ENCODE results near the gene VSIG10L2. TPM values are rescaled to one million over a fixed set of nuclear protein-coding genes. Genes with fewer than 3 reads are reported as not detected.

VSIG10L2 gene
- total RNA-seq, 1 donor from 2014 or later: 28.2 TPM

GRCh38 chr11:126002181-126002580 lies 56.3 kb downstream of the VSIG10L2 start:
- H3K36me3 ChIP-seq: no peaks in the 10 kb centered on the region
- no peaks in the 10 kb centered on the region for H3K9me3 ChIP-seq
- no peak overlapping the region for H3K27ac ChIP-seq
- H3K4me3 ChIP-seq: no peak overlapping the region
- intact Hi-C loops (cut with DNase I): no loop called here
- no peak for DNase-seq (ENCODE audit: extremely low spot score in 2 of 2)
- H3K4me1 ChIP-seq: no peaks in the 10 kb centered on the region
- H3K27me3 ChIP-seq: no peaks in the 10 kb centered on the region
- TF ChIP-seq POLR2A (IDR thresholded peaks at IDR 0.05) (no peak), CTCF (IDR thresholded peaks at IDR 0.05) (no peak), POLR2AphosphoS5 (IDR thresholded peaks at IDR 0.05; ENCODE audit: insufficient read depth in 1 of 2, low read depth in 1 of 2) (no peak)

Other genes starting within 250 kb of the VSIG10L2 start
- not detected for gene PATE1, start 199.8 kb upstream of the VSIG10L2 start, total RNA-seq
- gene PATE2, start 167.2 kb upstream of the VSIG10L2 start, total RNA-seq: not detected
- gene PATE3, start 157.9 kb upstream of the VSIG10L2 start, total RNA-seq: not detected
- not detected for gene PATE4, start 112.7 kb upstream of the VSIG10L2 start, total RNA-seq
- 3.7 TPM for gene HYLS1, start 58.4 kb upstream of the VSIG10L2 start, total RNA-seq
- 8.1 TPM for gene PUS3, start 42.8 kb upstream of the VSIG10L2 start, total RNA-seq
- not detected for gene DDX25, start 41.5 kb upstream of the VSIG10L2 start, total RNA-seq
- 9.8 TPM for gene CDON, start 116.8 kb downstream of the VSIG10L2 start, total RNA-seq

All from vagina (tissue), 2 donors.